ENCODE measurements around the gene CR2.
"Not testable (repeated sequence)": the region's sequence is repeated elsewhere in the genome, so short reads cannot be mapped to it uniquely, and the experiment has no call there.

The CR2 gene

GRCh38 chr1:207514890-207515289 is 60.8 kb downstream of the CR2 start:
- no peak for DNase-seq (ENCODE audit: low spot score)
- in situ Hi-C loops (cut with MboI; ENCODE audit: low pct_unique_long_range_greater_than_20kb, low sequenced_read_pairs, unreplicated experiment): no loop called here
- TF ChIP-seq CTCF (IDR thresholded peaks at IDR 0.05; ENCODE audit: extremely low read depth, insufficient read depth, missing control alignments): no peak

DNA sequence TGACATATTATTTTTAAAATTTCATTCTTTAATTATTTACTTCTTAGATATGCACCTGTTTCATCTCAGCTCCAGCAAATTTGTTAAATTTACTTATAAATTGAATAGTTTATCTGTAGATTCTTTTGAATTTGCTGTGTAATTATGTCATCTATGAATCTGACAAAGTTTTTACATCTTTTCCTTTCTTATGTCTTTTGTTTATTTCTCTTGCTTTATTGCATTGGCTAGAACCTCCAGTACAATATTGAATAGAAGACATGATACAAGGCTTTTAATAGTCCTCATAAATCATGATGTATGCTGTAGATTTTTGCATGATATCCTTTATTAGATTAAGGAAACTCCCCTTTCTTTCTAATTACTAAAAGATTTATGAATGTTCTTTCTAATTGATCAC is 62.6 kb downstream of the CR2 start:
- no peak for DNase-seq (ENCODE audit: low spot score)
- in situ Hi-C loops (cut with MboI; ENCODE audit: low pct_unique_long_range_greater_than_20kb, low sequenced_read_pairs, unreplicated experiment): no loop called here
- no peak for TF ChIP-seq CTCF (IDR thresholded peaks at IDR 0.05; ENCODE audit: extremely low read depth, insufficient read depth, missing control alignments)

DNA sequence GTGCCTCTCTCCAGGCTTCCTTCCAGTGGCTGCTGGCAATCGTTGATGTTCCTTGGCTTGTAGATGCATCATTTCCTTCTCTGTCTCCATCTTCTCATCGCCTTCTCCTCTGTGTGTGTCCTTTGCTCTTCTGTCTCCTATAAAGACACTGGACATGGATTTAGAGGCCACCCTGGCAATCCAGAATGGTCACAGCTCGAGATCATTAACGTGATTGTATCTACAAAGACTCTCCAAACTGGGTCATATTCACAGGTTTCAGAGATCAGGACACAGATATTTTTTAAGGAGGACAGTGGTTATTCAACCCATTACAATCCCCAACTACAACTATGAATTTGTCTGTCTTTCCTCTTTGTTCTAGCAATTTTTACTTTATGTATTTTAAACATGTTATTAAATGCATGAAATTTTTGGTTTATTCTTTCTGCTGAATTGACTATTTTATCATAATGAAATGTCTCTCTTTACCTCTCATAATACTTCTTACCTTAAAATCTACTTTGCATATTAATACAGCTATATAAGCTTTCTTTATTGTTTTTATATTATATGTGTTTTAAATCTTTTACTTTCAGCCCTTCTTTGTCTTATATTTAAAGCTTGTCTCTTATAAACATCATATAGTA is 64.6 kb downstream of the CR2 start:
- in situ Hi-C loops (cut with MboI; ENCODE audit: low pct_unique_long_range_greater_than_20kb, low sequenced_read_pairs, unreplicated experiment): no loop called here
- DNase-seq (ENCODE audit: low spot score): no peak
- TF ChIP-seq CTCF (IDR thresholded peaks at IDR 0.05; ENCODE audit: extremely low read depth, insufficient read depth, missing control alignments): no peak

- no peak for TF ChIP-seq CTCF (IDR thresholded peaks at IDR 0.05; ENCODE audit: extremely low read depth, insufficient read depth, missing control alignments)
- no peak for DNase-seq (ENCODE audit: low spot score)
- in situ Hi-C loops (cut with MboI; ENCODE audit: low pct_unique_long_range_greater_than_20kb, low sequenced_read_pairs, unreplicated experiment): no loop called here
These were observed 65.6 kb downstream of the CR2 start for GRCh38 chr1:207519505-207520399.

DNA sequence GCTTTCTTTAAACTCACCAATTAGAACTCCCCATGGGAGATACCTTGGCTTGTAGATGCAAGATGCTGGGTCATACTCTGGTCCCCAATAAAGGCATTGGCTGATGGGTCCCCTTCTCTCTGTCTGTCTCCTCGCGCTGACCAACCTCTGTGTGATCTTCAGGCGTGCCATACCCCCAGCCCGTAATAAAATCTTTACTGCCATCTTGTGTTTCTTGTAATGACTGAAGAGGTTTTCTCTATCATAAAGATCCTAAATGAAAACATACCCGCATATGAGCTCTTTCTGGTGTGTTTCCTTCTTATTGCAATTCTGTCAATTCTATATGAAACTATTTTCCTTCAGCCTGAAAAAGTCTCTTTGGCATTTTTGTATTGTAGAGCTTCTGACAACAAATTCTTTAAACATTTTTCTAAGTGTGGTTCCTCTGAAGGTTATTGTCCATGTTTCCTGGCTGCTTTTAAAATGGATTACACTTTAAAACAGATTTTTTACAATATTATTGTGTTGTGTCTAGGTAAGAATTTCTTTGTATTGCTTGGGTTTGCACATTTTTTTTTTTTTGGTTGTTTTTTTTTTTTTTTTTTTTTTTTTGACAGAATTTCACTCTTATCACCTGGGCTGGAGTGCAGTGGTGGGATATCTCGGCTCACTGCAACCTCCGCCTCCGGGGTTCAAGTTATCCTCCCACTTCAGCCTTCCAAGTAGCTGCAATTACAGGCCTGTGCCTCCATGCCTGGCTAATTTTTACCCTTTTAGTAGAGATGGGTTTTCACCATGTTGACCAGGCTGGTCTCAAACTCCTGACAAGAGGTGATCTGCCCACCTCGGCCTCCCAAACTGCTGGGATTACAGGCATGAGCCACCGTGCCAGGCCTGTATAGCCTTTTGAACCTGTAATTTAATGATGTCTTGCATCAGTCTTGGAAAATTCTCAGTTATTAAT is 66.5 kb downstream of the CR2 start:
- in situ Hi-C loops (cut with MboI; ENCODE audit: low pct_unique_long_range_greater_than_20kb, low sequenced_read_pairs, unreplicated experiment); DNase-seq (ENCODE audit: low spot score): not testable (repeated sequence)

DNA sequence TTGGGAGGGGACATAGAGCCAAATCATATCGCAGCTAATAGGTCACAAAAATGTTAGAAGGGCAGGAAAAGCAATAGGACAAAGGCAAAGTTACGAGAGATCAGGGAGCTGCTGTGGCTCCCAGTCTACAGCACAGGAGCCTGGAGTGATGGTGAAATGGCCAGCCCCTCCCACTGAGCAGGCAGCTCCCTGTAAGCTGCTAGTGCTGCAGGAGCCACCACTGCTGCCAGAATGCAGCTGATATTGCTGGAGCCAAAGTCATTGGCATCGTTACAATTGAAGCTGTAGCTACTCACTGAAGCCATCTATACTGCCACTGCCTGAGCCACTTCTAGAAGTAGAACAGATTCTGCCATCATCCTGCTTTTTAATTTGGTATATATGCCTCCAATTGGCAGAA is 71.1 kb downstream of the CR2 start:
- DNase-seq (ENCODE audit: low spot score); in situ Hi-C loops (cut with MboI; ENCODE audit: low pct_unique_long_range_greater_than_20kb, low sequenced_read_pairs, unreplicated experiment): not testable (repeated sequence)

GRCh38 chr1:207528401-207528800 is 74.3 kb downstream of the CR2 start:
- DNase-seq (ENCODE audit: low spot score); in situ Hi-C loops (cut with MboI; ENCODE audit: low pct_unique_long_range_greater_than_20kb, low sequenced_read_pairs, unreplicated experiment): not testable (repeated sequence)

DNA sequence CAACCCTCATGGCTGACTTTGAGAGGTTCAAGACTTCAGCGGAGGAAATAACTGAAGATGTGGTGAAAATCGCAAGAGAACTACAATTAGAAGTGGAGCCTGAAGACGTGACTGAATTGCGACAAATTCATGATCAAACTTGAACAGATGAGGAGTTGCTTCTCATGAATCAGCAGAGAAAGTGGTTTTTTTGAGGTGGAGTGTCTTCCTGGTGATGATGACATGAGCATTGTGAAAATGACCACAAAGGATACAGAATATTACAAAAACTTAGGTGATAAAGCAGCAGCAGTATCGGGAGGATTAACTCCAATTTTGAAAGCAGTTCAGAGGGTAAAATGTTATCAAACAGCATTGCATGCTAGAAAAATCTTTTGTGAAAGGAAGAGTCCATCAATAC is 82.1 kb downstream of the CR2 start:
- in situ Hi-C loops (cut with MboI; ENCODE audit: low pct_unique_long_range_greater_than_20kb, low sequenced_read_pairs, unreplicated experiment); DNase-seq (ENCODE audit: low spot score): not testable (repeated sequence)

Data from GM13977 (cell line).